GM23248 (cell line): Measurements from ENCODE around the gene UNC13B.

Source experiments
- EZH2 ChIP-seq: fragments of 200-600 bp; sonication (generic); IDR thresholded peaks from 2 replicates; pipeline ENCODE4 v1.6.1; 2018; ENCODE audit warnings: antibody characterized with exemption, mild to moderate bottlenecking; ENCODE audit not compliant: insufficient read depth, poor library complexity, severe bottlenecking
- EZH2phosphoT487 ChIP-seq: fragments of 200-600 bp; sonication (generic); IDR thresholded peaks from 2 replicates; pipeline ENCODE4 v1.6.1; 2018; ENCODE audit warnings: antibody characterized with exemption, moderate library complexity, mild to moderate bottlenecking, low read depth; ENCODE audit not compliant: insufficient read depth

- TF ChIP-seq EZH2 (no peak), EZH2phosphoT487 (no peak)
These were observed 49.4 kb upstream of the UNC13B start for GRCh38 chr9:35112257-35113020.
